ENCODE results near the gene DPP6. TPM values are rescaled to one million over a fixed set of nuclear protein-coding genes. Genes with fewer than 3 reads are reported as not detected.

Gene DPP6
- polyA plus RNA-seq, 2 of the 4 experiments (the other 2 are of a cell fraction) = not detected

GRCh38 chr7:154685564-154685901, 633.3 kb downstream of the DPP6 start:
- FAIRE-seq (no peak), DNase-seq (ENCODE audit: low read depth in 1 of 2, low spot score in 1 of 2) (no peak), ATAC-seq (no peak)
- Histone ChIP-seq H3K9me3 (no peaks in the 10 kb centered on the region), H3K27ac (no peak overlapping the region), H3K4me1 (no peaks in the 10 kb centered on the region), H3K4me2 (no peak overlapping the region), H3K4me3 (no peak overlapping the region)
- TF ChIP-seq HEYL (CRISPR knock-in tag; IDR thresholded peaks at IDR 0.05) (no peak), HOXA7 (CRISPR knock-in tag; IDR thresholded peaks at IDR 0.05) (no peak), PHF8 (IDR thresholded peaks at IDR 0.05; ENCODE audit: borderline replicate concordance, low read depth) (no peak), JUN (IDR thresholded peaks at IDR 0.05) (no peak), E2F6 (IDR thresholded peaks at IDR 0.05; ENCODE audit: borderline replicate concordance, low read depth) (no peak), RFX5 (IDR thresholded peaks at IDR 0.05) (no peak), HMGXB4 (CRISPR knock-in tag; IDR thresholded peaks at IDR 0.05; ENCODE audit: borderline replicate concordance) (no peak), BCL3 (IDR thresholded peaks at IDR 0.05) (no peak), PBX3 (IDR thresholded peaks at IDR 0.05) (no peak), FOSL2 (IDR thresholded peaks at IDR 0.05) (no peak), FOSL2 (CRISPR knock-in tag; IDR thresholded peaks at IDR 0.05) (no peak), HES2 (IDR thresholded peaks at IDR 0.05) (no peak), ELK1 (IDR thresholded peaks at IDR 0.05; ENCODE audit: low read depth, low read length) (no peak), CBX2 (IDR thresholded peaks at IDR 0.05; ENCODE audit: borderline replicate concordance, low read depth) (no peak), CTCF (IDR thresholded peaks at IDR 0.05) (no peak), ZNF302 (CRISPR knock-in tag; IDR thresholded peaks at IDR 0.05) (no peak), TP53 (CRISPR knock-in tag; IDR thresholded peaks at IDR 0.05) (no peak), ZSCAN20 (CRISPR knock-in tag; IDR thresholded peaks at IDR 0.05) (no peak), REST (IDR thresholded peaks at IDR 0.05) (no peak)
- POLR2A ChIA-PET = no interaction called here
- CTCF ChIA-PET = no interaction called here
- 0% methylated on average over 1 of the region's 1 CpG for WGBS (ENCODE audit: missing lambda C conversion rate)
